Thymus (tissue), 11 donors: ENCODE data around the gene PLPPR5. TPM values are rescaled to one million over a fixed set of nuclear protein-coding genes. Genes with fewer than 3 reads are reported as not detected.

Experiments used
- DNase-seq, 9 donors: peaks; one replicate each; pipeline ENCODE4 v3.0.0-alpha.2; 2013; ENCODE audit warnings: low spot score in 9 of 9, low read depth in 6 of 9, missing footprints in 1 of 9
- H3K27ac ChIP-seq, 2 donors: one replicate each; pipeline ENCODE4 v1.5.1; 2013; ENCODE audit warnings: control low read depth in 1 of 2, low read depth in 1 of 2, low read length in 1 of 2, mild to moderate bottlenecking in 1 of 2, moderate library complexity in 1 of 2
- H3K27me3 ChIP-seq, 2 donors: one replicate each; pipeline ENCODE4 v1.5.1; 2013; ENCODE audit warnings: low read length in 1 of 2; ENCODE audit not compliant: control insufficient read depth in 2 of 2, insufficient read depth in 1 of 2
- H3K36me3 ChIP-seq, 2 donors: one replicate each; pipeline ENCODE4 v1.5.1; 2013; ENCODE audit warnings: low read length in 1 of 2, mild to moderate bottlenecking in 1 of 2, moderate library complexity in 1 of 2; ENCODE audit not compliant: control insufficient read depth in 2 of 2, insufficient read depth in 2 of 2
- H3K4me1 ChIP-seq, 2 donors: one replicate each; pipeline ENCODE4 v1.5.1; 2013; ENCODE audit warnings: low read length in 2 of 2; ENCODE audit not compliant: control insufficient read depth in 2 of 2, insufficient read depth in 2 of 2
- H3K4me3 ChIP-seq, 2 donors: one replicate each; pipeline ENCODE4 v1.5.1; 2013; ENCODE audit warnings: low read length in 2 of 2, control low read depth in 1 of 2, mild to moderate bottlenecking in 1 of 2
- H3K9me3 ChIP-seq, 2 donors: one replicate each; pipeline ENCODE4 v1.5.1; 2013; ENCODE audit warnings: low read length in 1 of 2, mild to moderate bottlenecking in 1 of 2; ENCODE audit not compliant: control insufficient read depth in 2 of 2, insufficient read depth in 1 of 2
- WGBS: extraction: QIAGEN DNeasy Blood & Tissue Kit; methylation state at CpG from one replicate; pipeline ENCODE4 v1.1.7; 2013; 5-methylcytosine and 5-hydroxymethylcytosine counted together
- polyA plus RNA-seq: library from polyadenylated mRNA; stranded (reverse); fragments of 200-250 nt; gene quantifications from one replicate; pipeline ENCODE4 v1.2.3, GENCODE V29; 2013
- total RNA-seq: library from RNA; stranded (reverse); fragments of 120-200 nt; gene quantifications from one replicate; pipeline ENCODE4 v1.2.4, GENCODE V29; 2013
- donor health status: healthy.

Gene PLPPR5
- total and polyA plus RNA-seq, 2 donors: 0.09 to 0.43 TPM

DNA sequence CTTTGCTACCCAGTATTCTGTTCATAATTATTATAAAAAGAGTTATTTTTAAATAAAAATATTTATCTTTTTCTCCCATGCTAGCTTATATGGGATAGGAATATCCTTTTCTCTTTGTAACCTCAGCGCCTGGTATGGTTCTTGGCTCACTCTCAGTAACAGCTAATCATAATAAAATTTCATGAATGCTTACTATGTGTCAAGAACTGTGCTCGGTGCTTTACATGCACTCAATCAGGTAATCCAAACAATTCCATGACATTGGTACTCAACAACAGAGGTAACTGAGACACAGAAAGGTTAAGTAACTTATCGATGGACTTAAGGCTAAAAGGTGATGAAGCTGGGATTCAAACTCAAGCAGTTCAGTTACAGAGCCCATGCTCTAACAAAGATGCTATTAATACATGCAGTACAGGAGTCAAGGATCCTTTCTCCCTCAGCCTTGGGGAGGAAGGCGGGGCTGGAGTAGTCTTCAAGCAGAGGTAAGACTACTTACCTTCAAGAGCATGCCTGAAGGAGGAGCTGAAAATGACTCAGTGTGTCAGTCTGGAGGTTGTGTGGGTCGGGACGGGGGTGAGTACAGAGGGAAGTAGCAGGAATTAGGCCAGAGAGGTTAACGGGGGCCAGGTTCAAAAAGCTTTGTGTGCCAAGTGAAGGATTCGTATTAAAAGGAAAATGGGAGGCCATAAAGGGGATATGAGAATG, 73.4 kb downstream of the PLPPR5 start:
- no peak for DNase-seq
- H3K27me3 ChIP-seq: no peaks in the 10 kb centered on the region
- H3K36me3 ChIP-seq: no peaks in the 10 kb centered on the region
- no peaks in the 10 kb centered on the region for H3K4me1 ChIP-seq
- H3K27ac ChIP-seq: no peak overlapping the region
- H3K4me3 ChIP-seq: no peak overlapping the region
- H3K9me3 ChIP-seq: no peaks in the 10 kb centered on the region
- 95% methylated on average over 8 of the region's 8 CpGs for WGBS

DNA sequence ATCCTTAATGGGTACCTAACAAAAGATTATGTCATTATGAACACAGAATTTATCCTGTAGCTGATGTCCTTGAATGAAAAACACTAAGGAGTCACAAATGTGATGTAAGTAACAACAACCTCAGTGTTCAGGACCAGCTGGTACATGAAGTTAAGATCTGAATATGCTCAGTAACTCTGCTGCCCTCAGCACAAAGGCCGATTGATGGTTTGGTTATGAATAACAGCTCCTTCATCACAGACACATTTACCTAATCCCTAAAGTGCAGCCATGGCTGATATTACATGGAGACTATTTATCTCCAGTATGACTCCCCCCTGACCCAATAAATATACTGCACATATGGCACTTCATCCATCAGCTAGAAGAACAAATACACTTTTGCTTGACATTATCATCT, 75.2 kb downstream of the PLPPR5 start:
- 89% methylated on average over 1 of the region's 1 CpG for WGBS
- no peaks in the 10 kb centered on the region for H3K4me1 ChIP-seq
- no peak for DNase-seq
- H3K36me3 ChIP-seq: no peaks in the 10 kb centered on the region
- no peak overlapping the region for H3K27ac ChIP-seq
- no peaks in the 10 kb centered on the region for H3K9me3 ChIP-seq
- no peak overlapping the region for H3K4me3 ChIP-seq
- H3K27me3 ChIP-seq: no peaks in the 10 kb centered on the region

GRCh38 chr1:98926597-98926996, 78.1 kb downstream of the PLPPR5 start:
- H3K4me1 ChIP-seq: no peaks in the 10 kb centered on the region
- 94% methylated on average over 4 of the region's 4 CpGs for WGBS

DNA sequence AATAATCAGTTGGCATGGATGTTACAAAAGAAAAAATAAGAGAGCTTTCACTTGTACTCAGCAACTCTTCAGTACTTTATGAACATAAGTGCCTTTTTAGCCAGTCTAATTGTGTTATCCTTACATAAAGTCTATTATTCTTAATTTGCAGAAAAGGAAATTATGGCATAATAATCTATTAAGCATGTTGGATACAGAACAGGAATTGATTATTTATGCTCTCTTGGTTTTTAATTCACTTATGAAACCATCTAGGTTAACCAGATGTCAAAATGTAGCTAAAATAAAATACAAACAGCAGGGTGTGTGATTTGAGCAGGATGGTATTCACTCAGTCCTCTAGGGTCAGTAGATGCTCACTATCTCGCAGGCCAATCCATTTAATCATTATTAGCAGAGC, 79.7 kb downstream of the PLPPR5 start:
- DNase-seq: no peak
- Histone ChIP-seq H3K27ac (no peak overlapping the region), H3K4me3 (no peak overlapping the region), H3K4me1 (no peaks in the 10 kb centered on the region), H3K27me3 (no peaks in the 10 kb centered on the region), H3K36me3 (no peaks in the 10 kb centered on the region), H3K9me3 (no peaks in the 10 kb centered on the region)
- WGBS: 84% methylated on average over 1 of the region's 1 CpG

More at GRCh38 chr1:98926597-98926996, 78.1 kb downstream of the PLPPR5 start:
- no peaks in the 10 kb centered on the region for H3K27me3 ChIP-seq
- H3K4me3 ChIP-seq: no peak overlapping the region
- H3K36me3 ChIP-seq: no peaks in the 10 kb centered on the region
- H3K9me3 ChIP-seq: no peaks in the 10 kb centered on the region
- DNase-seq: no peak
- H3K27ac ChIP-seq: no peak overlapping the region

DNA sequence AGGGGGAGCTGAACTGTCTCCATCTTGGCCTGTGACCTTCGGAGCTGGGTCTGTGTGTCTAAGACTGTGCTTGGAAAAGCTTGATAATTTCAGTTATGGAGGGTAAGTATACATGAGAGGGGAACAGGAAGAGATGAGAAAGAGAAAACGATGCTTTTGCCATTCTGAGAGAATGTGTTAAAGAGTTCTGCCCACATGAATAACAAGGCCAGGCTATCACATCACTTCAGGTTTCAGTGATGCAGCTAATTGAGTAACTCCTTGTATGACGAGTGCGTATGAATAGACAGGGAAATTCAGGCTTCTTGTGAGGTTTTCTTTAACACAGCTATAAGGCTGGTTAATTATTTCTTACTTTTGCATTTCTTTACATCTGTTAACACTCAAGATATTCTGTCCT, 81.0 kb downstream of the PLPPR5 start:
- Histone ChIP-seq H3K27me3 (no peaks in the 10 kb centered on the region), H3K4me1 (no peaks in the 10 kb centered on the region), H3K36me3 (no peaks in the 10 kb centered on the region), H3K27ac (no peak overlapping the region), H3K4me3 (no peak overlapping the region), H3K9me3 (no peaks in the 10 kb centered on the region)
- no peak for DNase-seq
- 93% methylated on average over 4 of the region's 4 CpGs for WGBS

DNA sequence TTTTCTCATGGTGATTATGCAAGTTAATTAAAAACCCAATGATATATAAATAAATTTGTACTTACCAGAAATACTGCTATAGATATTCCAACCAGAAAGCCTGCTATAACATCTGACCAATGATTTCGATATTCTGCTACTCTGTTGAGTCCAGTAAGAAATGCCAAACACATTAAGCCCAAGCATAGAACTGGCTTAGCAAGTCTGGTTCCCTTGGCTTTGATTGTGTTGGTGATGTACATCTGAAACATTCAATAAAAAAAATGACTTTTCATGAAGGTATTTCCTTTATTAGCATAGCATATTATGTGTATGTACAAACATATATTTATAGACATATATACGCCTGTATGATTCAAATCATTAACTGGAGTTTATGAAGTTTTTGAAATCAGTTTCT, 82.8 kb downstream of the PLPPR5 start:
- no peaks in the 10 kb centered on the region for H3K27me3 ChIP-seq
- DNase-seq: no peak
- WGBS: 98% methylated on average over 2 of the region's 2 CpGs

DNA sequence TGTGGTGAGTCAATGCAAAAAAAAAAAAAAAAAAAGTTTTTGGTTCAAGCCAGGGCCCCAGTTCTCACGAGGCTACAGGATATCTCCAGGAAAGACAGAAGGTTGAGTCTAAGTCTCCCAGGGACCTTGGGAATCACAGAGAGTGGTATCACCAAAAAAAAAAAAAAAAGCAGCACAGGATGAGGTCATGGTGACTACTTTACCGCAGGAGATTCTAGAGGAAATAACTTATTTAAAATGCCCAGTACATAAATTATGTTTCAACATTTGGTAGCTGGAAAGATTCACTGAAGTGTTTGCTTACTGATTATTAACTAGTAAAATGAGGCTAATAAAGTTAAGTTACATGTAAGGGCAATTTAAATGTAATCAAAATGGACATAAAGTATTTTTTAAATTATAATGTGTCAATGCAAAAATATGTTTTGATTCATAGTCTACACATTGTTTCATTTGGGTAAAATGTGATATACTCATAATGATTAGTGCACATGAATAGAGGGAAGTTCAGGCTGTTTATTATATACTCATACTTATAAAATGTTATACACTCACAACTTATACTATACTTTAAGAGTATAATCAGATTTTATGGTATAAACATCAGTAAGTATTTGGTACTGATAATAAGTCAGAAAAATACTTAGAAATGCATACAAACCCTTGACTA, 84.1 kb downstream of the PLPPR5 start:
- WGBS: 32% methylated on average over 2 of the region's 2 CpGs
- Histone ChIP-seq H3K9me3 (no peaks in the 10 kb centered on the region), H3K36me3 (no peaks in the 10 kb centered on the region), H3K4me1 (no peaks in the 10 kb centered on the region), H3K27ac (no peak overlapping the region), H3K27me3 (no peaks in the 10 kb centered on the region), H3K4me3 (no peak overlapping the region)
- DNase-seq: no peak

More for the DNA sequence above, 82.8 kb downstream of the PLPPR5 start:
- Histone ChIP-seq H3K27ac (no peak overlapping the region), H3K36me3 (no peaks in the 10 kb centered on the region), H3K9me3 (no peaks in the 10 kb centered on the region), H3K4me3 (no peak overlapping the region), H3K4me1 (no peaks in the 10 kb centered on the region)

DNA sequence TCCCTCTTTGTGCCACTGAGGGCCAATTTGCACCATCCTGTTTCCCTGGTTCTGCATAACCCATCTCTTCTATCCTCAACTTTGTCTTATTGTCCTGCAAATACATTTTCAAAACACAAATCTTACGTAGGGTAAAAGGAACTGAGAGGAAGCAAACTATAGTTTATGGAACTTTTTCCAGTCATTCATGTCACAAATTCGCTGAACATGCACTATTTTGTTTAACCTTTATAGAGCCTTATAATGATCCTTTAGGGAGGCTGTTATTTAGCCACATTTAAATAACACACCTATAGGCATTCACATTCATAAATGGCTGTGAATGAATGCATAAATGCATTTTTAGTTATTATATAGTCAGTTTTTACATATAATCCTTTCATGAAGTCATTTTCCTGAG, 85.0 kb downstream of the PLPPR5 start:
- no peak overlapping the region for H3K4me3 ChIP-seq
- no peak for DNase-seq
- H3K27ac ChIP-seq: no peak overlapping the region
- no peaks in the 10 kb centered on the region for H3K9me3 ChIP-seq
- no peaks in the 10 kb centered on the region for H3K36me3 ChIP-seq
- H3K27me3 ChIP-seq: no peaks in the 10 kb centered on the region
- H3K4me1 ChIP-seq: no peaks in the 10 kb centered on the region
- 95% methylated on average over 2 of the region's 2 CpGs for WGBS

GRCh38 chr1:98919211-98919610, 85.5 kb downstream of the PLPPR5 start:
- 88% methylated on average over 1 of the region's 1 CpG for WGBS
- no peaks in the 10 kb centered on the region for H3K9me3 ChIP-seq
- H3K27me3 ChIP-seq: no peaks in the 10 kb centered on the region
- DNase-seq: no peak
- no peaks in the 10 kb centered on the region for H3K36me3 ChIP-seq
- no peak overlapping the region for H3K27ac ChIP-seq
- H3K4me1 ChIP-seq: no peaks in the 10 kb centered on the region
- no peak overlapping the region for H3K4me3 ChIP-seq
